Calu3 (cell line): Measurements from ENCODE around the gene CD9. TPM values are rescaled to one million over a fixed set of nuclear protein-coding genes. Genes with fewer than 3 reads are reported as not detected.

ENCODE experiments used
- BruUV-seq: library from RNA; stranded (reverse); fragments of 400-500 nt; replicated peaks from 2 replicates; lab custom pipeline; 2021; lab: Mats Ljungman, UMichigan
- CTCF ChIA-PET: fragments of 300-600 bp; sonication (Branson Sonifier 250); formaldehyde crosslinking; loops from one replicate; lab custom pipeline; 2022; ENCODE audit warnings: antibody characterized with exemption; lab: Charles Lee
- DNase-seq: peaks from one replicate; pipeline ENCODE4 v3.0.0; 2022
- H3K27ac Mint-ChIP-seq: one replicate; pipeline ENCODE4 v1.8.0; 2022; ENCODE audit warnings: mixed read lengths; ENCODE audit not compliant: unreplicated experiment
- H3K27me3 Mint-ChIP-seq: one replicate; pipeline ENCODE4 v1.8.0; 2022; ENCODE audit warnings: mixed read lengths; ENCODE audit not compliant: unreplicated experiment
- H3K36me3 Mint-ChIP-seq: one replicate; pipeline ENCODE4 v1.8.0; 2022; ENCODE audit warnings: mild to moderate bottlenecking, moderate library complexity, mixed read lengths; ENCODE audit not compliant: insufficient read depth, unreplicated experiment
- H3K4me1 Mint-ChIP-seq: one replicate; pipeline ENCODE4 v1.8.0; 2022; ENCODE audit warnings: mild to moderate bottlenecking, low read depth, mixed read lengths; ENCODE audit not compliant: unreplicated experiment
- H3K4me3 Mint-ChIP-seq: one replicate; pipeline ENCODE4 v1.8.0; 2022; ENCODE audit warnings: mild to moderate bottlenecking, low read depth, moderate library complexity, mixed read lengths; ENCODE audit not compliant: unreplicated experiment
- H3K9me3 Mint-ChIP-seq: one replicate; pipeline ENCODE4 v1.8.0; 2022; ENCODE audit warnings: low read depth, mixed read lengths; ENCODE audit not compliant: unreplicated experiment
- CTCF ChIP-seq: fragments of 200-600 bp; IDR thresholded peaks from one replicate; pipeline ENCODE4 v1.8.0; 2022; ENCODE audit warnings: antibody characterized with exemption; ENCODE audit not compliant: unreplicated experiment
- intact Hi-C: fragments of 100-400 bp; cut with micrococcal nuclease; formaldehyde crosslinking; loops from one replicate; pipeline ENCODE4 v1.10.0; 2022; ENCODE audit not compliant: unreplicated experiment
- total RNA-seq: library from RNA; stranded (reverse); gene quantifications from 2 replicates; pipeline ENCODE4 v1.2.3, GENCODE V29; 2022

Gene CD9
- total RNA-seq, 1 experiment from 2014 or later, result 128 TPM

- no peak for DNase-seq
- TF ChIP-seq CTCF, result no peak
- Mint-ChIP-seq H3K9me3 (no peaks in the 10 kb centered on the region), H3K4me1 (peaks cover 14% of the 10 kb centered on the region), H3K27me3 (no peaks in the 10 kb centered on the region), H3K36me3 (no peaks in the 10 kb centered on the region), H3K4me3 (no peak overlapping the region), H3K27ac (no peak overlapping the region)
- BruUV-seq, result no TSS peak
- CTCF ChIA-PET, result interaction anchor here (0.7 kb wide), 1 partner anchor 66 kb away, joined by 3 read pairs; no protein-coding TSS in a partner anchor
- intact Hi-C loops, result no loop called here
These were observed 66.9 kb downstream of the CD9 start for GRCh38 chr12:6266971-6267721.

GRCh38 chr12:6268484-6269157, 68.4 kb downstream of the CD9 start:
- no TSS peak for BruUV-seq
- H3K27me3 Mint-ChIP-seq, result no peaks in the 10 kb centered on the region
- H3K9me3 Mint-ChIP-seq, result no peaks in the 10 kb centered on the region
- no peak overlapping the region for H3K27ac Mint-ChIP-seq
- peaks cover 6% of the 10 kb centered on the region for H3K36me3 Mint-ChIP-seq
- no peak for DNase-seq
- peaks cover 28% of the 10 kb centered on the region for H3K4me1 Mint-ChIP-seq
- intact Hi-C loops, result no loop called here
- no peak for TF ChIP-seq CTCF
- CTCF ChIA-PET, result interaction anchor here (0.8 kb wide), 1 partner anchor 9 kb away, joined by 5 read pairs; no protein-coding TSS in a partner anchor
- H3K4me3 Mint-ChIP-seq, result no peak overlapping the region

DNA sequence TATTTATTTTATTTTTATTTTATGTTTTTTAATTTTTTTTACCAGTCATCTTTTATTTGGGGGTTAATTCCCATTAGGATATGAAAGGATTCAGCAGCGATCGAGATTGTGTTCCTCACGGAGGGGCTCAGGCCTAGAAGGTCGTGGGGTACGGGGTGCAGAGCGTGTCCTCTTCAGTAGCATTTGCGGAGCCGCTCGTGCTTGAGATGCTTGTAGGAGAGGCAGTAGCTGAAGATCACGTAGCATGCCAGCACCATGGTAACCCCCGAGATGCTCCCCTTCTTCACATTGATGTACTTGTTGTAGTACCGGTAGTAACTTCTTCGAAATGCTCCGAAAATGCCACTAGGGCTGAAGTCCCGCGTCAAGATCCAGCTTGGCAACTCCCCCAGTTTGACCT, 69.8 kb downstream of the CD9 start:
- Mint-ChIP-seq H3K27ac (no peak overlapping the region), H3K4me3 (no peak overlapping the region), H3K27me3 (no peaks in the 10 kb centered on the region), H3K36me3 (peaks cover 6% of the 10 kb centered on the region), H3K4me1 (peaks cover 31% of the 10 kb centered on the region), H3K9me3 (no peaks in the 10 kb centered on the region)
- intact Hi-C loops, result no loop called here
- no peak for DNase-seq
- CTCF ChIA-PET, result no interaction called here
- no peak for TF ChIP-seq CTCF
- BruUV-seq, result no TSS peak

GRCh38 chr12:6271281-6271680, 71.1 kb downstream of the CD9 start:
- no peak overlapping the region for H3K27ac Mint-ChIP-seq
- no TSS peak for BruUV-seq
- H3K27me3 Mint-ChIP-seq, result no peaks in the 10 kb centered on the region
- peaks cover 31% of the 10 kb centered on the region for H3K4me1 Mint-ChIP-seq
- no peak for TF ChIP-seq CTCF
- DNase-seq, result no peak
- peaks cover 6% of the 10 kb centered on the region for H3K36me3 Mint-ChIP-seq
- intact Hi-C loops, result no loop called here
- CTCF ChIA-PET, result no interaction called here
- no peaks in the 10 kb centered on the region for H3K9me3 Mint-ChIP-seq
- H3K4me3 Mint-ChIP-seq, result no peak overlapping the region
